AG09319 (cell line): ENCODE measurements around the gene SYNE1.

Experiments used
- DNase-seq: peaks from one replicate; pipeline ENCODE4 v3.0.0-alpha.2; 2010; ENCODE audit warnings: low read depth; ENCODE audit errors: extremely low read depth
- TF ChIP-seq, protein P1 (sequence below): IDR thresholded peaks from 2 replicates; pipeline ENCODE4 v1.5.1; 2011; ENCODE audit warnings: low read depth, mild to moderate bottlenecking, inconsistent platforms, low read length, moderate library complexity

SYNE1 gene

DNA sequence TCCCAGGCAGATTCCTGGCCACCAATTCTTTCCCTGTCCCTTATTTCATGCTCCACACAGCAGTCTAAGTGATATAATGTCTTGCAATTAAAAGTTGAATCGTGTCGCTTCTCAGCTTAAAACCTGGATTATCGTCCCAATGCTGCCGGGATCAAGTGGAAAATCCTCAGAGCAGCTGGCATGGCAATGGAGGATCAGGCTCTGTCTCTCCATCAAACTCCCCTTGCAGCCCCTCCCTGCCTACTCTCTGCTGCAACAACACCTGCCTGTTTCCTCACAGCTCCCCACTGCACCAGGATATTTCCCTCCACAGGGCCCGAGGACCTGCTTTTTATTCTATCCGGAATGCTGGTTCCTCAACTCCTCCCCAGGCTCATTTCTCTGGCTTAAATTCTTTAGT is 277.1 kb downstream of the SYNE1 start:
- TF ChIP-seq, protein P1, sequence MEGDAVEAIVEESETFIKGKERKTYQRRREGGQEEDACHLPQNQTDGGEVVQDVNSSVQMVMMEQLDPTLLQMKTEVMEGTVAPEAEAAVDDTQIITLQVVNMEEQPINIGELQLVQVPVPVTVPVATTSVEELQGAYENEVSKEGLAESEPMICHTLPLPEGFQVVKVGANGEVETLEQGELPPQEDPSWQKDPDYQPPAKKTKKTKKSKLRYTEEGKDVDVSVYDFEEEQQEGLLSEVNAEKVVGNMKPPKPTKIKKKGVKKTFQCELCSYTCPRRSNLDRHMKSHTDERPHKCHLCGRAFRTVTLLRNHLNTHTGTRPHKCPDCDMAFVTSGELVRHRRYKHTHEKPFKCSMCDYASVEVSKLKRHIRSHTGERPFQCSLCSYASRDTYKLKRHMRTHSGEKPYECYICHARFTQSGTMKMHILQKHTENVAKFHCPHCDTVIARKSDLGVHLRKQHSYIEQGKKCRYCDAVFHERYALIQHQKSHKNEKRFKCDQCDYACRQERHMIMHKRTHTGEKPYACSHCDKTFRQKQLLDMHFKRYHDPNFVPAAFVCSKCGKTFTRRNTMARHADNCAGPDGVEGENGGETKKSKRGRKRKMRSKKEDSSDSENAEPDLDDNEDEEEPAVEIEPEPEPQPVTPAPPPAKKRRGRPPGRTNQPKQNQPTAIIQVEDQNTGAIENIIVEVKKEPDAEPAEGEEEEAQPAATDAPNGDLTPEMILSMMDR = no peak
- DNase-seq = no peak

DNA sequence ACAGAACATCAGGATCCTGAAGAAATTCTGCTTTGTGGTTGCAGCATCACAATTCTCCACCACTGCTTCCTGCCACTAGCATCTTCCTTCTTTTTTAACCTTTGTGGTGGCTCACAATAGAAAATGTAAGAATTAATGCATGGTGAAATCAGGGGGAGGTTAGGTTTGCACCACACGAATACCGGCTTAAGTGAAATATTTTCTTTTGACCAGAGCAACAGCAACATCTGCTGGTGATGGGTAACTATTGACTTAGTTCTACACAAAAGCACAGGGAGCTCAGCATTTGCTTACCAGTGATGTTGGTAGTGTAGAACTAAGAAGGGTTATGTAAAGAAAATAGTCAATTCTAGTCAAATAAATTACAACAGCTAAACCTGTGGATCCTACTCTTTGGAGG is 280.5 kb downstream of the SYNE1 start:
- TF ChIP-seq, protein P1 = no peak; the same call in 1 of the 2 replicates
- no peak for DNase-seq

DNA sequence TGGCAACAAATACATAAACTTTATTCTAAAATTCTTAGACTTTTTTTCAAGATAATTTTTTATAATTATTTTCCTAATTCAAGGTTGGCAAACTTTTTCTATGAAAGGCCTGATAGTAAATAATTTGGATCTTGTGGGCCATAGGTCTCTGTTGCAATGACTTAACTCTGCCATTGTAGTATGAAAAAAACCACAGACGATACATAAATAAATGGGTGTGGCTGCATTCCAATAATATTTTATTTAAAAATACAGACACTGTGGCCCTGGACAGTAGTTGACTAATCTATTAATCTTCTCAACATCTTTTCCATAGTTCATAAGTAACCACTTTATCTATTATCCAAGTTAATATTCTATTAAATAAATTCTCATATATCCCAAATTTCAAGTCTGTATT is 281.1 kb downstream of the SYNE1 start:
- TF ChIP-seq, protein P1 = no peak
- DNase-seq = no peak

DNA sequence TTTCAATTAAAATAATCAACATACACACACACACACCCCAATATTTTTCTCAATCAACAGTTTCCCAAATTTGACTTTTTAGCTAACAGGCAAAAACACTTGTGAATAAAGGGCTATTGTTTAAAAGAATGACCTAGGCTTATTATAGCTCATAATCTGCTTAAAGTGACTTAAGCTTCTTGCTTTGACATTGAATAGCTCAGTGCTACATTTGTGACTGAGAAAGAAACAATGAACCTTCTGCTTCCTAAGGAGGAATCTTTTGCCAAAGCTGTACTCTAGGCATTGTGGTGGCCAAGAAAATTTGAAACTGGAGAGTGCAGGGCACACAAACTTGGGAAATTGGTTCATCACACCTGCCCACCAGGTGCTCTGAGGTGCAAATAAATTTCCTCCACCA is 282.0 kb downstream of the SYNE1 start:
- no peak for DNase-seq
- TF ChIP-seq, protein P1 = no peak

DNA sequence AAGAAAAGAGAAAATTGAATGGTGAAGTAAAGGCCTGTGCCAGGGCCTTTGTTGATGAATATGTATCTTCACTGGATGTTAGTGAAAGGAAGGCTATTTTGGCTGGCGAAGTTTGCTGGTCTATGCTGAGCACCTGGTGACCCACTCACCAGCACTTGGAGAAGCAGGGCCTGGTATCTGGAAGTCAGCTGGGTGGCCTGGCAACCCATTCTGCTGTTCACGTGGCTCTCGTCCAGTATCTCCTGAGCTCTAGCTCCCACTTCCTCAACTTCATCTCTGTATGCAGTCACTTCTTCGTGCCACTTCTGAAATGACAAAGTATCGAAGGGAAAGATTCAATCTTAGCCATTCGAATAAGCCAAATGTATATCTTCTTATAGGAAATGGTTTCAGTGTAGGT is 283.7 kb downstream of the SYNE1 start:
- TF ChIP-seq, protein P1 = no peak
- no peak for DNase-seq

DNA sequence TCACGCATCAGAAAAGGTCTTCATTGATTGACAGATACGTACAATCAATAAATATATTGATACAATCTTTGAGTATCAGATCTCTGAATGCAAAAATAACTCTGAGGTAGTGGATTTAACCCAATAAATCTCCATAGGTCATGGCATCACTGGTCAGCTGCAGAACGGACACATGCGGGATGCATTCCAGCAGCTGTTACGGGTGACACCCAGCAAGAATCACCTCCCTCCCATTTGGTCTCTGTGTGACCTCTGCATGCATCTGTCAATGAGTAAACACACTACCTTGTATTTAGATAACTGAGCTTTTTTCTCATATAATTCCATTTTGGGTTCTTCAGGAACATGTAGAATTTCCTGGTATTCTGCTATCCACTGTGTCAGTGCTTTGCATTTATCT is 285.4 kb downstream of the SYNE1 start:
- TF ChIP-seq, protein P1 = no peak
- no peak for DNase-seq

DNA sequence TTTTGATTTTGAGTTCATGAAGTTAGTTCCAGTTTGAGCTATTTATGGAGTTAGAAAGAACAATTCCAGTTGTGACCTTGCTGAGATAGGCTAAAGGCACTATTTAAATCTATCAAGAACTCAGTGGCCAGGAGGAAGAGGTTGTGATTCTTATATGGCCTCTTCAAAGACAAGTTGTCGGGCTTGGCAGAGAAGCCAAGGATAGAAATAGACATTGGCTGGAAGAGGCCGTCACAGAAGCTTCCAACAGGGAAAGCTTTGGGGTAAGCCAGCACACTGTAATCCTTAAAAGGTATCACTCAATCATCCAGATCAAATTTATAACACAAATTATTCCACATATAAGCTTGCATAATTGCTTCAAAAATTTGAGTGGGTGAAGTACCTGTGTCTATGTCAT is 286.1 kb downstream of the SYNE1 start:
- TF ChIP-seq, protein P1 = no peak
- DNase-seq = no peak
